ENCODE data around the gene SHANK1.
"Not testable (repeated sequence)": the region's sequence is repeated elsewhere in the genome, so short reads cannot be mapped to it uniquely, and the experiment has no call there.

DNA sequence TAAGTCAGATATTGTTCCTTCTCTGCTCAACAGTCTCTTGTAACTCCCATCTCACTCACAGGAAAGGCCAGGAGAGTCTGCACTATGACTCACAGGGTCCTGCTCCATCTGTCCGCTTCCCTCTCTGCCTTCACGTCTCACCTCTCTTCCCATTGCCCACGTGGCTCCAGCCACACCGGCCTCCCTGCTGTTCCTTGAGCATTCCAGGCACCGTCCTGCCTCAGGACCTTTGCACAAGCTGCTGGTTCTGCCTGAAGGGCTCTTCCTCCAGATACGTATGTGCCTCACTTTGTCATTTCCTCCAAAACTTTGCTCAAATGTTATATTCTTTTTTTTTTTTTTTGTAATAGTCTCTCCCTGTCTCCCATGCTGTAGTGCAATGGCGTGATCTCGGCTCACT, 36.6 kb upstream of the SHANK1 start:
- TF ChIP-seq, protein P1, sequence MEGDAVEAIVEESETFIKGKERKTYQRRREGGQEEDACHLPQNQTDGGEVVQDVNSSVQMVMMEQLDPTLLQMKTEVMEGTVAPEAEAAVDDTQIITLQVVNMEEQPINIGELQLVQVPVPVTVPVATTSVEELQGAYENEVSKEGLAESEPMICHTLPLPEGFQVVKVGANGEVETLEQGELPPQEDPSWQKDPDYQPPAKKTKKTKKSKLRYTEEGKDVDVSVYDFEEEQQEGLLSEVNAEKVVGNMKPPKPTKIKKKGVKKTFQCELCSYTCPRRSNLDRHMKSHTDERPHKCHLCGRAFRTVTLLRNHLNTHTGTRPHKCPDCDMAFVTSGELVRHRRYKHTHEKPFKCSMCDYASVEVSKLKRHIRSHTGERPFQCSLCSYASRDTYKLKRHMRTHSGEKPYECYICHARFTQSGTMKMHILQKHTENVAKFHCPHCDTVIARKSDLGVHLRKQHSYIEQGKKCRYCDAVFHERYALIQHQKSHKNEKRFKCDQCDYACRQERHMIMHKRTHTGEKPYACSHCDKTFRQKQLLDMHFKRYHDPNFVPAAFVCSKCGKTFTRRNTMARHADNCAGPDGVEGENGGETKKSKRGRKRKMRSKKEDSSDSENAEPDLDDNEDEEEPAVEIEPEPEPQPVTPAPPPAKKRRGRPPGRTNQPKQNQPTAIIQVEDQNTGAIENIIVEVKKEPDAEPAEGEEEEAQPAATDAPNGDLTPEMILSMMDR (IDR thresholded peaks at IDR 0.05) = not testable (repeated sequence)
- not testable (repeated sequence) for TF ChIP-seq POLR2AphosphoS5, EP300 (IDR thresholded peaks at IDR 0.05)

All from suprapubic skin (tissue), 4 donors.